ENCODE measurements around the gene SNX11.

The SNX11 gene

GRCh38 chr17:48144231-48144630, 36.7 kb downstream of the SNX11 start:
- TF ChIP-seq GABPA (IDR thresholded peaks at IDR 0.05; ENCODE audit: low read depth) = no peak
- H3K27ac ChIP-seq (replicated peaks) = no peak overlapping the region
- H3K27me3 ChIP-seq (ENCODE audit: insufficient read depth, poor library complexity, severe bottlenecking) = peaks cover 13% of the 10 kb centered on the region
- no peak for DNase-seq (ENCODE audit: low read depth in 1 of 2, low spot score in 1 of 2)
- H3K4me3 ChIP-seq (replicated peaks; ENCODE audit: insufficient read depth, low read length) = no peak overlapping the region

- Histone ChIP-seq H3K27me3 (ENCODE audit: insufficient read depth, poor library complexity, severe bottlenecking) (peaks cover 20% of the 10 kb centered on the region), H3K4me3 (replicated peaks; ENCODE audit: insufficient read depth, low read length) (no peak overlapping the region), H3K27ac (replicated peaks) (no peak overlapping the region)
- no peak for DNase-seq (ENCODE audit: low read depth in 1 of 2, low spot score in 1 of 2)
- TF ChIP-seq POLR2AphosphoS5 (IDR thresholded peaks at IDR 0.05; ENCODE audit: low read depth) = no peak
- TF ChIP-seq GABPA (IDR thresholded peaks at IDR 0.05; ENCODE audit: low read depth) = no peak
- no peak for TF ChIP-seq CTCF (IDR thresholded peaks at IDR 0.05; ENCODE audit: insufficient read depth, low read length)
- no peak for TF ChIP-seq REST (IDR thresholded peaks at IDR 0.05; ENCODE audit: insufficient replicate concordance, low read depth)
- no peak for TF ChIP-seq SPI1 (IDR thresholded peaks at IDR 0.05; ENCODE audit: borderline replicate concordance, low read depth)
Observed at GRCh38 chr17:48144976-48145798, 37.6 kb downstream of the SNX11 start.

- H3K27me3 ChIP-seq (ENCODE audit: insufficient read depth, poor library complexity, severe bottlenecking) = peaks cover 34% of the 10 kb centered on the region
- H3K27ac ChIP-seq (replicated peaks) = no peak overlapping the region
- peak in 1 of 2 experiments; percentile 22 for DNase-seq (ENCODE audit: low read depth in 1 of 2, low spot score in 1 of 2)
- no peak overlapping the region for H3K4me3 ChIP-seq (replicated peaks; ENCODE audit: insufficient read depth, low read length)
- TF ChIP-seq POLR2AphosphoS5 (IDR thresholded peaks at IDR 0.05; ENCODE audit: low read depth) (peak; percentile 38; the same call in 1 of the 2 replicates), CTCF (IDR thresholded peaks at IDR 0.05; ENCODE audit: insufficient read depth, low read length) (no peak), GABPA (IDR thresholded peaks at IDR 0.05; ENCODE audit: low read depth) (no peak), SPI1 (IDR thresholded peaks at IDR 0.05; ENCODE audit: borderline replicate concordance, low read depth) (no peak), REST (IDR thresholded peaks at IDR 0.05; ENCODE audit: insufficient replicate concordance, low read depth) (no peak)
Observed at GRCh38 chr17:48148029-48148770, 40.6 kb downstream of the SNX11 start.

Measured in HL-60 (cell line).